NCI-H2196 treated with DMSO at 0.1 percent for 48 hours (cell line): ENCODE results near the gene KIF5C.

ENCODE experiments used
- DNase-seq: peaks from one replicate; lab custom pipeline; 2025; ENCODE audit not compliant: unreplicated experiment; lab: John Stamatoyannopoulos, UW

Gene KIF5C

GRCh38 chr2:148984449-148984848 is 109.4 kb downstream of the KIF5C start:
- DNase-seq, result no peak

DNA sequence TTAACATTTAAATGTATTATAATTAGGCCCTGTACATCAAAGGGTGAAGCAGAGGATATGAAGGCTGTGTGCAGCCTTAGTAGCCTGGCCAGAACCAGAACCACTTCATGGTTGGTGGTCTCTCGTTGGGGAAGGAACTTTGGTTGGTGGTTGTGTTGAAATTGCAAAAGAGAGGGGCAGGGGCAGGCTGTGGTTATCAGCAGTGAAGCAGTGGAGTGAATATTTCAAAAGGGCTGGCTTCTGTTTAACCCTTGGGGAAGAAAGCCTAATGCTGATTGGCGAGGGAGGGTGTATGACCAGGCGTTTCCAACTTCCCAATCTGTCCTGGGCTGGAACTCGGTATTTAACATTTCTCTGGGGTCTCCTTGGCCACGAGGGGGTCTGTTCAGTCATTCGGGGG is 112.3 kb downstream of the KIF5C start:
- DNase-seq, result no peak

- DNase-seq, result no peak
These were observed 113.3 kb downstream of the KIF5C start for GRCh38 chr2:148988337-148988736.

GRCh38 chr2:148989882-148990493 is 115.0 kb downstream of the KIF5C start:
- peak; percentile 54 for DNase-seq

GRCh38 chr2:148990968-148991367 is 115.9 kb downstream of the KIF5C start:
- DNase-seq, result no peak

- no peak for DNase-seq
These were observed 117.4 kb downstream of the KIF5C start for GRCh38 chr2:148992448-148992847.

DNA sequence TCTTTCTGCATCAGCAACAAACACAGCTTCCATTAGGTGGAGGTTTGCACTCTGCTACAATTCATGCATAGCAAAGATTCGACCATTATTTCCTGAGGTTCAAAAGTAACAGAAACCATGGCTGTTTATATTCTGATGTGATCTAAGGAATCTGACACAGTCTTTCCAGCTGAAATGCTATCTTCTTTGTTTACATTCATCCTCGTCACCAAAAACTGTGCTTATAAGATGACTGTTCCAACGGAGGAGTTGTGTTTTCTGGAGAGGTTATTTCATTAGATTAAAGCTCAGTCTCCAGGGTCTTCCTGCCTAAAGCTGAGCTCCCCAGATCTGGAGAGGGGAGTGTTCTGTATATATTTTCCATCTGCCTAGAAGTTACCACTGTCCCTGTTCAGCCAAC is 118.3 kb downstream of the KIF5C start:
- no peak for DNase-seq

- DNase-seq, result peak; percentile 67
These were observed 119.3 kb downstream of the KIF5C start for GRCh38 chr2:148994341-148994740.

DNA sequence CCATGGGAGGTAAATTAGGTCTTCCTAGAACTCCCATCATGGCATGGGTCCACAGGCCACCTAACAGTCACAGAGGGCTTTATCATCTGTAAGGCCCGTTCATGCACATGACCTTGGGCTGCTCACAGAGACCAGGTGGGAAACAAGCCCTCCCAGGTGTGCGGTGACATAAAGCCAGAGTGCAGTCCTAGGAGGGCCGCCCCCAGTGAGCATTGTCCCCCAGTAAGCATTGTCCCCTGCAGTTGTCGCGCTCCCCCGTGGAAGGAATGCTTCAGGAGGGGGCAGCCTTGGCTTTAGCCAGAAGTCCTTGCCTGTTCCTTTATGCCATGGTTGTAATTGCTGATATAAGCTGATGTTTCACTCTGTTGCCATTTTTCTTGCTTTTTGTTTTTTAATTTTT is 121.8 kb downstream of the KIF5C start:
- DNase-seq, result no peak

DNA sequence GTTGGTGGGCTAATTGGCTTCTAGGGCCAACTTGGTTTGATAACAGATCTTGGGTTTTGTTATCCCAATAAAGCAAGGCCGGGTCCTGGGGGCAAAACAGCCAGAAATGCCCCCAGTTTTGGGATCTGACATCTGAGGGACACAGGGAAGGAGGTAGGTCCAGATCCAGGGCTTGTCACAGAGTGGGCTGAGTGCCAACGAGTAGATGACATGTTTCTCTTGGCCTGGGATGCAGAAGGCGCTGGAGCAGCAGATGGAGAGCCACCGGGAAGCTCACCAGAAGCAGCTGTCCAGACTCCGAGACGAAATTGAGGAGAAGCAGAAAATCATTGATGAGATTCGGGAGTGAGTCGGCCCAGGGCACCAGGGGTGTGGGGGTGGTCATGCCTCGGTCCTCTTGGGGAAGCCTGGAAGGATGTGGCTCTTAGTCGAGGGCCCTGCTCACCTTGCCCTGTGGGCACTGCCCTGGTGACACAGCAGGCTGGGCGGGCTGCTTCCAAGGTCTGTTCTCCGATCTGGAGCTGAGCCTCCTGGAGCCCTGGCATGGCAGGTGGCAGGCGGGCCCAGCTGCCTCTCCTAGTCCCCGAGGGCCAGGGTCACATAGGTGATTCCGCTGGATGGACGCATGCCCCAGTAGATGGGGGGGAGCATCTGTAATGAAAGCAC is 123.3 kb downstream of the KIF5C start:
- no peak for DNase-seq

DNA sequence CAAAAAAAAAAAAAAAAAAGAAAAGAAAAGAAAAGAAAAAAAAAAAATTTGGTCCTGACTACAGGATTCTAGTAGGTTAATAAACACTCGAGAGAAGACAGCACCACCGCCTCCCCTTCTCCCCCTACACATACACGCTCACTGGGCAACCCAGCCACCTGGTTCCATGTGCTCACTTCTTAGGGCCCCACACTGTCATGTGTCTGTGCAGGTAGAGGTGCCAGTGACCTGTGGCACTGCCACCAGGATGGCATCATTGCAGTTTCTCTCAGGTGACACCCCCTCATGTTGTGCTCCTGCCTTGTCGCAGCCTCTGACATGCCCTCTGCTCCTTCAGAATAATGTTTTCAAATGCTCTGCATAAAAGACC is 123.8 kb downstream of the KIF5C start:
- DNase-seq, result no peak

- no peak for DNase-seq
These were observed 124.5 kb downstream of the KIF5C start for GRCh38 chr2:148999451-148999921.

GRCh38 chr2:149000158-149000938 is 125.3 kb downstream of the KIF5C start:
- no peak for DNase-seq

DNA sequence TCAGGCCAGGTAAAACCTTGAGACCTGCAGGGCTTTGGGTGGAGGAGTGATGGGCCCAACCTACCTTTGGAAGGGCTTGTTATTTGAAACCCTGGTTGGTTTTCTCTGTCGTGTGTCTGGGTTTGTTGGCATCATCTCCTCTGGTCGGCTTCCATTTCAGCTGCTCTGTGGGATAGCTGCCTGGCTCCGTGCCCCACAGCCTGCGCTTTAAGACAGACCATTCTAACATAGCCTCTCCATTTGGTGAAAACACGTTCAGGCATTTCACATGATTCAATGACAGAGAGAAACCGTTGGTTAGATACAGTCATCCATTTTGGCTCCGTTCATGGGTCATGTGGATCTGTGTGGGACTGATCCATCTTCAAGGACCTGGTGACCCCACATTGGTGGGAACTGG is 126.5 kb downstream of the KIF5C start:
- DNase-seq, result no peak

DNA sequence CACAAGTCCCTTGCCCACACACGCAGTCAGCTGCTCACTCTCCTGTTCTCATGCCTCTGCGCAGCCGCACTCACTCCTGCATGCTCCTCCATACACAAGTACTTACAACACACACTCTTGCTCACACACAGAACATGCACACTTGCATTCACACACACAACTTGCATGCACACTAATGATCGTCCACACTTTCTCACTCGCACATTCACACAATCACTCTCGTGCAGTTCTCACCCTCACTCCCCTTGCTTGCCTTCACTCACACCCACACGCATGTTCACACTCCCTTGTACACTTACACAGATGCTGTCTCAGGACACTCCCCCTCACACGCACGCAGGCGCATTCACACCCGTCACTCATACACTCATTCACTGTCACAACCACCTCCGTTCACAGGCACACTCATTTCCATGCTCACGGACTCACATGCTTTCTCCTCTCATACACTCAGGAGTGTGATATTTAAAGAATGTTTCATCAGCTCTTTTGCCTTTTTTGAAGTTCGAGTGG is 127.4 kb downstream of the KIF5C start:
- DNase-seq, result no peak

DNA sequence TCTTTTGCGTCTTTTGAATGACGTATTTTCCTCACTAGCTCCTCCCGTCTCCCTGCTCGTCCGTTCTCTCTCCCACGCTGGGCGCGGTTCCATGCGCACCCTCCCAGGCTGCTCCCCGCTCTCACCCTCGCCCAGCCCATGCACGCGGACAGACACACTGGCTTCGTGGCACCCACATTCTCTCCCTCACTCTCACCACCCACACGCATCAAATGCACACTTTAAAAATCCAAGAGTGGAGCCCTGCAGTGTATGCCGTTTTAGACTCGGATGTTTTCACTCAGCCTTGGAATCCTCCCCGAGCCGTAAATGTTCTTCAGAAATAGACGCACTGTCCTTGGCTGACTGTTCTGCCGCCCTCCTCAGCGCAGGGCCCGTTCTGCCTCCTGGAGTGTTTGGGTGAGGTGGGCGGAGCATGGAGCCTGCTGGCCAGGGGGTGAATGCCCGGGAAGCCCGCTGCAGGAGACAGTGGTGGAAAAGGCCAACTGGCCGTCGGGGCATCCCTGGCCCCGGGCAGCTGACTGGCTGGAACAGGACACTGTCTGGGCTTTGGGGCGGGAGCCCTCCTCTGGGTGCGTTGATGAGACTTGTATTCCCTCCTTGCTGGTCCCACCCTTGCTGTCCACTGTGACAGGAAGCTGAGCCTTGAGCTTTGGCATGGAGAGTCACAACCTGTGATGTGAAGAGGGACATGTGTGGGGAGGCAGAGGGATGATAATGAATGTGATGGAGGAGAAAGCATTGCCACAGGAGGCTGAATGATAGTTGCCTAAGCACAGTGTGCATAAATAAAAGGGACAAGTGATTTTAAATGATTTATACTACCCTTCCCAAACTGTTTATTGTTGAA is 128.1 kb downstream of the KIF5C start:
- DNase-seq, result no peak

DNA sequence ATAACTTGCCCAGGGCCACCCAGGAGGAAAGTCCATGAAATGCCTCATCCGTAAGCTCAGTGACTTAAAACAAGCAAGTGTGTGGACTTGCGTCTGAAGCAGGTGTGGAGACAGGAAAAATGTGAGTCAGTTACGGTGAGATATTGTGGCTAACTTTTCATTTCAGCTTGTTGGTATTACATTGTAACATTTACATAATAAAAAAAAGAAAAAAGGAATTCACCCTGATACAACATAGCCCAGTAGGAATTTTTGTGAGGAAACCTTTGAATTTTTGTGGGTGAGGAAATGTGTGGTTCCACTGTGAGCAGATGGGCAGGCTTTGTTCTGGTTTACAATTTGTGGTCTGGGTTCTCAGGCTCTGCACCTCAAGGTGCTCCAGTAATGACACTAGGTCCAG is 129.8 kb downstream of the KIF5C start:
- no peak for DNase-seq

- DNase-seq, result no peak
These were observed 130.5 kb downstream of the KIF5C start for GRCh38 chr2:149005471-149006077.

DNA sequence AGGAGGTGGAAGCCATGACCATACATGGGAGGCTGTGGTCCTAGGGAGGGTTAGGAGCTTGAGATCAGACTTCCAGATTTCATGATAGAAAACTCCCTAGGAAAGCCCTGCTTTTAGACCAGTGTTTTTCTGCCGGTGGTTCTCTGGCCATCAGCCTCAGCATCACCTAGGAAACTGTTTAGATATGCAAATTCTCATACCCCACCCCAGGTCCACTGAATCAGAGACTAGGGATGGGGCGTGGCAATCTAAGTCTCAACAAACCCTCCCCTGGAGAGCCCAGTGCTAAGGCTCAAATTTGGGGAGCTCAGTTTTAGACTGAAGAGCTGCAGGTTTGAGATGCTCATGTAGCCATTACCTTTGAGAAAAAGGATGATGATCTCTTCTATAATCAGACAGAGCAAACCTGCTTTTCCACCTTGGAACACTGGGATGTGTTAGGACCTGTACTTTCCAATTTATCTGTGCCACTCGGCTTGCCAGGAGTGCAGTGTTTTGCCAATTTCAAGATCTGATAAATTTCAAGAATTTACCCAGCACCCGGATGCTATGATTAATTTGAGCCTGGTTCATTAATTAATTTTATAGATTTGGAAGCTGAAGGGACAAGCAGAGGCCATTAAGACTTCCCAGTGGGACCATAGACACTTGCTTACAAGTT is 132.0 kb downstream of the KIF5C start:
- DNase-seq, result no peak

DNA sequence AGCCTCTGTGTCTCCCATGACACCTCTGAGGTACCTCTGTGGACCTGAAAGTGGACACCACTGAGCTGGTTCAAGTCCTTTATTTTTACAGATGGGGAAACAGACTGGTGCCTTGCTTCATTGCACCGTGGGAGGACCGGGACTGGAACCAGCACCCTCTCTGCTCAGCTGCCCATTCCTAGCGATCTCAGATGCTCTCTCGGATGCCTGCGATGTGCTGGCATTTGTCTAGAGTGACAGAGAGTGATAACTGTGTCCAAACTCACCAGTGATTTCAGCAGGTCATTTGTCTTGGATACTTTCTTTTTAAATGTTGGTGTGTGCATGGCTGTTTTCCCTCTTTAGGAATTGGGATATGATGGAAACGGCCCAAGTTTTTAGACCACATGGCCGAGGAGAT is 133.4 kb downstream of the KIF5C start:
- no peak for DNase-seq
